ENCODE results near the gene VDR.

VDR gene

GRCh38 chr12:47941871-47942613 lies 37.2 kb upstream of the VDR start:
- no peaks in the 10 kb centered on the region for H3K36me3 Mint-ChIP-seq (ENCODE audit: low read depth)
- TF ChIP-seq, protein P1, sequence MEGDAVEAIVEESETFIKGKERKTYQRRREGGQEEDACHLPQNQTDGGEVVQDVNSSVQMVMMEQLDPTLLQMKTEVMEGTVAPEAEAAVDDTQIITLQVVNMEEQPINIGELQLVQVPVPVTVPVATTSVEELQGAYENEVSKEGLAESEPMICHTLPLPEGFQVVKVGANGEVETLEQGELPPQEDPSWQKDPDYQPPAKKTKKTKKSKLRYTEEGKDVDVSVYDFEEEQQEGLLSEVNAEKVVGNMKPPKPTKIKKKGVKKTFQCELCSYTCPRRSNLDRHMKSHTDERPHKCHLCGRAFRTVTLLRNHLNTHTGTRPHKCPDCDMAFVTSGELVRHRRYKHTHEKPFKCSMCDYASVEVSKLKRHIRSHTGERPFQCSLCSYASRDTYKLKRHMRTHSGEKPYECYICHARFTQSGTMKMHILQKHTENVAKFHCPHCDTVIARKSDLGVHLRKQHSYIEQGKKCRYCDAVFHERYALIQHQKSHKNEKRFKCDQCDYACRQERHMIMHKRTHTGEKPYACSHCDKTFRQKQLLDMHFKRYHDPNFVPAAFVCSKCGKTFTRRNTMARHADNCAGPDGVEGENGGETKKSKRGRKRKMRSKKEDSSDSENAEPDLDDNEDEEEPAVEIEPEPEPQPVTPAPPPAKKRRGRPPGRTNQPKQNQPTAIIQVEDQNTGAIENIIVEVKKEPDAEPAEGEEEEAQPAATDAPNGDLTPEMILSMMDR (IDR thresholded peaks at IDR 0.05; ENCODE audit: unreplicated experiment in 3 of 3) = no peak
- no peaks in the 10 kb centered on the region for H3K9me3 Mint-ChIP-seq
- peak overlapping the region; percentile 43 to 86 (median 64) for H3K27ac Mint-ChIP-seq
- peaks cover 5% of the 10 kb centered on the region for H3K27me3 Mint-ChIP-seq (ENCODE audit: low read depth)
- H3K4me1 Mint-ChIP-seq = peaks cover 37% of the 10 kb centered on the region
- H3K4me3 Mint-ChIP-seq = no peak overlapping the region

DNA sequence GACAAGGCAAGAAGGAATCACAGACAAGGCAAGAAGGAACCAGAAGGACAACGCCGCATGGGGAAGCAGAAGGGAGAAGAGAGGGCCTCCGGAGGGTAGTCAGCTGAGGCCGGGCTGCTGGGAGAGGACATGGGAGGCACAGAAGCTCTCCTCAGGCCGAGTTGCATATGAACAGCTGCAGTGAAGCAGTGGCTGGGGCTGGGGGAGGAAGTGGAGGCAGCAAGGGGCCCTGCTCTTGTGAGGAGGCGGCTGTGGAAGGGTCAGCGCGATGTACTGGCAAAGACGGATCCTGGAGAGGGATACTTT lies 36.6 kb upstream of the VDR start:
- no peaks in the 10 kb centered on the region for H3K9me3 Mint-ChIP-seq
- TF ChIP-seq, protein P1 (IDR thresholded peaks at IDR 0.05; ENCODE audit: unreplicated experiment in 3 of 3) = no peak
- H3K4me3 Mint-ChIP-seq = peak overlapping the region; percentile 14 to 32 (median 22)
- H3K27ac Mint-ChIP-seq = peak overlapping the region; percentile 64 to 86 (median 74)
- peaks cover 5% of the 10 kb centered on the region for H3K27me3 Mint-ChIP-seq (ENCODE audit: low read depth)
- peaks cover 31% of the 10 kb centered on the region for H3K4me1 Mint-ChIP-seq
- no peaks in the 10 kb centered on the region for H3K36me3 Mint-ChIP-seq (ENCODE audit: low read depth)

- peak overlapping the region in 2 of 3 experiments; percentile 14 to 32 for H3K4me3 Mint-ChIP-seq
- peaks cover 5% of the 10 kb centered on the region for H3K27me3 Mint-ChIP-seq (ENCODE audit: low read depth)
- no peaks in the 10 kb centered on the region for H3K9me3 Mint-ChIP-seq
- peaks cover 34% of the 10 kb centered on the region for H3K4me1 Mint-ChIP-seq
- peak overlapping the region; percentile 64 to 86 (median 74) for H3K27ac Mint-ChIP-seq
- H3K36me3 Mint-ChIP-seq (ENCODE audit: low read depth) = no peaks in the 10 kb centered on the region
- TF ChIP-seq, protein P1 (IDR thresholded peaks at IDR 0.05; ENCODE audit: unreplicated experiment in 3 of 3) = no peak
Measured at GRCh38 chr12:47940773-47941474, 36.1 kb upstream of the VDR start.

DNA sequence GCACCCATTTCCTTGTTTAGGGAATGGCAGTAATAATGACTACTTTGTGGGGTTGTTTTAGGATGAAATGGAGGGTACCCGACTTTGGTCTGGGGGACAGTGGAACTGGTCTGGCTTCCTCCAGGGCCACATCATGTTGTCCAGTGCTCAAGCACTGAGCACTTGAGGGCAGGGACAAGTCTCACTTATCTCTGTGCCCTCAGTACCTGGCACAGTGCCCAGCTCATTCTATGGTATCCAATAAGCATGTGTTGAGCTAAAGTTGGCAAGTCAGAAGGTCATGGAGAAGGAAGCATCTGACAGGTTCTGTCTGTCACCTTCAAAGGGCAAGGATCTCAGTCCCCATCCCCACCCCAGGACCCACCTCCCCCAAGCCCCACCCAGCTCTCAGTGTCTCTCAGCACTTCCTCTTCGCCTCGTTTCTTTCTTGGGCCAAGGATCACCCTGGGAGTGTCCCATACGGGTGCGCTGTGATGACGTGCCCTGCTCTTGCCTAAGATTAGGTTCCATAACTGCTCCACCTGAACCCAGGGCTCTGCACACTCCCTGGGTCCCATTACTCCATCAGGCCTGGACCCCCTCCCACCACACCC lies 34.3 kb upstream of the VDR start:
- no peaks in the 10 kb centered on the region for H3K9me3 Mint-ChIP-seq
- peaks cover 5% of the 10 kb centered on the region for H3K27me3 Mint-ChIP-seq (ENCODE audit: low read depth)
- no peak overlapping the region for H3K4me3 Mint-ChIP-seq
- peaks cover 44% of the 10 kb centered on the region for H3K4me1 Mint-ChIP-seq
- H3K27ac Mint-ChIP-seq = no peak overlapping the region
- H3K36me3 Mint-ChIP-seq (ENCODE audit: low read depth) = no peaks in the 10 kb centered on the region
- TF ChIP-seq, protein P1 (IDR thresholded peaks at IDR 0.05; ENCODE audit: unreplicated experiment in 3 of 3) = no peak

DNA sequence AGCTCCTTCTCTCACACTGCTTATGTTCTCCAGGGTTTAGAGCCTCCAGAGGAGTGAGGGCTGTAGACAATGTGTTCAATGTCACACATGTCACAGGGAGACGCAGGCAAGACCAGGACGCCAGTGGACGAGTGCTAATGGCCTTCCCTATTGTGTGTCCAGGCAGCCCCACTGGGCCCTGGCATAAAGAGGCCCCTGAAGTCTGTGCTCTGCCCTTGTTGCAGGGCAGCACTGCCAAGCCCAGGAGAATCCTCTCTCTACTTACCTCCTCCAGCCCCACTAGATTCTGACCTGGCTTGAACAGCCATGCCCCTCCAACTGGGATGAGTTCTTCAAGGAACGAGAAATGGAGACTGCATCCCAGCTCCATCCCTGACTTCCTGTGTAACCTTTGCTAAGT lies 33.8 kb upstream of the VDR start:
- Mint-ChIP-seq H3K27ac (no peak overlapping the region), H3K4me3 (no peak overlapping the region), H3K36me3 (ENCODE audit: low read depth) (no peaks in the 10 kb centered on the region), H3K27me3 (ENCODE audit: low read depth) (peaks cover 5% of the 10 kb centered on the region), H3K4me1 (peaks cover 42% of the 10 kb centered on the region), H3K9me3 (no peaks in the 10 kb centered on the region)
- TF ChIP-seq, protein P1 (IDR thresholded peaks at IDR 0.05; ENCODE audit: unreplicated experiment in 3 of 3) = no peak
